Body of pancreas (tissue), 4 donors: ENCODE results near the gene UCN2. TPM values are rescaled to one million over a fixed set of nuclear protein-coding genes. Genes with fewer than 3 reads are reported as not detected.

Source experiments
- ATAC-seq: fragments of 150-250 bp; one replicate; pipeline ENCODE4 v1.9.1; 2016
- DNase-seq, 4 donors: peaks; one replicate each; pipeline ENCODE4 v3.0.0-alpha.2; 2019
- H3K27ac ChIP-seq, 4 donors: fragments of 200-600 bp; sonication (generic); 1 replicate in 3 of 4; 2 replicates in 1 of 4; pipeline versions ENCODE4 v1.5.1 to v1.6.1; 2016 to 2019; ENCODE audit warnings: mild to moderate bottlenecking in 1 of 4, mixed read lengths in 1 of 4, moderate library complexity in 1 of 4
- H3K27me3 ChIP-seq, 2 donors: fragments of 200-600 bp; sonication (generic); one replicate each; pipeline ENCODE4 v1.6.0; 2016; ENCODE audit warnings: mild to moderate bottlenecking in 1 of 2
- H3K36me3 ChIP-seq, 2 donors: fragments of 200-600 bp; sonication (generic); replicated peaks in 1 of 2; 2 replicates each; pipeline ENCODE4 v1.5.1; 2016; ENCODE audit warnings: low read depth in 2 of 2; ENCODE audit not compliant: insufficient read depth in 1 of 2
- H3K4me1 ChIP-seq: fragments of 200-600 bp; sonication (generic); one replicate; pipeline ENCODE4 v1.6.0; 2016
- H3K4me3 ChIP-seq, 2 donors: fragments of 200-600 bp; sonication (generic); 1 replicate in 1 of 2; 2 replicates in 1 of 2; pipeline ENCODE4 v1.5.1; 2016 to 2019
- H3K9me3 ChIP-seq, 3 donors: fragments of 200-600 bp; sonication (generic); 1 replicate in 2 of 3; 2 replicates in 1 of 3; pipeline ENCODE4 v1.5.1; 2016
- POLR2A ChIP-seq, 3 donors: fragments of 450-650 bp; IDR thresholded peaks; one replicate each; pipeline ENCODE4 v1.6.1; 2016; ENCODE audit warnings: antibody characterized with exemption in 3 of 3, mild to moderate bottlenecking in 2 of 3
- WGBS, 2 donors: methylation state at CpG; one replicate each; pipeline ENCODE4 v1.1.5; 2017; 5-methylcytosine and 5-hydroxymethylcytosine counted together
- intact Hi-C: fragments of 100-400 bp; cut with DNase I; formaldehyde crosslinking; loops from one replicate; pipeline ENCODE4 v1.15.1; 2023
- total RNA-seq, 2 donors: library from RNA; depleted of rRNA; stranded (reverse); fragments of >200 nt; gene quantifications; one replicate each; pipeline ENCODE4 v1.1.0, GENCODE V29; 2016
- TF ChIP-seq, protein P1 (sequence below), 7 experiments: fragments of 450-650 bp in 4 of 7; fragments of 200-600 bp in 3 of 7; sonication (generic) in 3 of 7; IDR thresholded peaks; one replicate each; pipeline ENCODE4 v1.5.1; 2016 to 2019; ENCODE audit warnings: antibody characterized with exemption in 7 of 7

Gene UCN2
- total RNA-seq, 2 donors from 2014 or later, result not detected

GRCh38 chr3:48575366-48575765 lies 11.8 kb upstream of the UCN2 start:
- TF ChIP-seq, protein P1, sequence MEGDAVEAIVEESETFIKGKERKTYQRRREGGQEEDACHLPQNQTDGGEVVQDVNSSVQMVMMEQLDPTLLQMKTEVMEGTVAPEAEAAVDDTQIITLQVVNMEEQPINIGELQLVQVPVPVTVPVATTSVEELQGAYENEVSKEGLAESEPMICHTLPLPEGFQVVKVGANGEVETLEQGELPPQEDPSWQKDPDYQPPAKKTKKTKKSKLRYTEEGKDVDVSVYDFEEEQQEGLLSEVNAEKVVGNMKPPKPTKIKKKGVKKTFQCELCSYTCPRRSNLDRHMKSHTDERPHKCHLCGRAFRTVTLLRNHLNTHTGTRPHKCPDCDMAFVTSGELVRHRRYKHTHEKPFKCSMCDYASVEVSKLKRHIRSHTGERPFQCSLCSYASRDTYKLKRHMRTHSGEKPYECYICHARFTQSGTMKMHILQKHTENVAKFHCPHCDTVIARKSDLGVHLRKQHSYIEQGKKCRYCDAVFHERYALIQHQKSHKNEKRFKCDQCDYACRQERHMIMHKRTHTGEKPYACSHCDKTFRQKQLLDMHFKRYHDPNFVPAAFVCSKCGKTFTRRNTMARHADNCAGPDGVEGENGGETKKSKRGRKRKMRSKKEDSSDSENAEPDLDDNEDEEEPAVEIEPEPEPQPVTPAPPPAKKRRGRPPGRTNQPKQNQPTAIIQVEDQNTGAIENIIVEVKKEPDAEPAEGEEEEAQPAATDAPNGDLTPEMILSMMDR (IDR thresholded peaks at IDR 0.05), result no peak
- no peak for TF ChIP-seq POLR2A (IDR thresholded peaks at IDR 0.05)
- H3K36me3 ChIP-seq, result no peaks in the 10 kb centered on the region
- H3K4me3 ChIP-seq, result no peak overlapping the region
- DNase-seq (no peak), ATAC-seq (no peak)
- intact Hi-C loops, result no loop called here
- no peak overlapping the region for H3K27ac ChIP-seq
- H3K27me3 ChIP-seq, result no peaks in the 10 kb centered on the region
- H3K4me1 ChIP-seq, result no peaks in the 10 kb centered on the region
- 63 to 77% methylated on average over 3 to 17 of the region's 17 CpGs for WGBS, 2 donors
- no peaks in the 10 kb centered on the region for H3K9me3 ChIP-seq

DNA sequence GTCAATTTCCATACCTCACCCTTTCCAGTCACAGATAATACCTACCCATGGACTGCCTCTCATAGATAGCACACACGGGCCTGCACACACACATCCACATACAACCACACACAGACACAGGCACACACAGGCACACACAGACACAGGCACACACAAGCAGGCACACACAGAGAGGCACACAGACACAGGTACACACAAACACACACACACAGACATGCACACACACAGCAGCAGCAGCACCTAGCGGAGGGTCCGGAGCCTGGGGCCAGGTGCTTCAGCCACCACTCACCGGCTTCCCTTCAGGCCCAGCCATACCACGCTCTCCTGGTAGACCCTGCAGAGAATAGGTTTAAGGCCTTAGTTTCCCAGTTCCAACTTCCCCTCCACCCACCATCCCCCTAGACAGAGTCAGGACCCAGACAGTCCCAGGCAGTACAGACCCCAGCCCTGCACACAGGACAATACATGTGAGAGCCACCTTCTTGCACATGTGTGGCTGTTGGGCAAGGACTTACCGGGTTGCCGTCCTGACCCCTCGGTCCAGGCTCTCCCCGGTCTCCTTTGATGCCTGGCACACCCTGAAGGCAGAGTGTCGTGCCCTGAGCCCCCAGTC lies 10.5 kb upstream of the UCN2 start:
- Histone ChIP-seq H3K4me1 (no peaks in the 10 kb centered on the region), H3K27ac (no peak overlapping the region), H3K9me3 (no peaks in the 10 kb centered on the region), H3K36me3 (no peaks in the 10 kb centered on the region), H3K4me3 (no peak overlapping the region), H3K27me3 (no peaks in the 10 kb centered on the region)
- intact Hi-C loops, result no loop called here
- TF ChIP-seq, protein P1 (IDR thresholded peaks at IDR 0.05), result no peak
- no peak for TF ChIP-seq POLR2A (IDR thresholded peaks at IDR 0.05)
- no peak for ATAC-seq
- 88 to 90% methylated on average over 9 to 10 of the region's 10 CpGs for WGBS, 2 donors
- no peak for DNase-seq

DNA sequence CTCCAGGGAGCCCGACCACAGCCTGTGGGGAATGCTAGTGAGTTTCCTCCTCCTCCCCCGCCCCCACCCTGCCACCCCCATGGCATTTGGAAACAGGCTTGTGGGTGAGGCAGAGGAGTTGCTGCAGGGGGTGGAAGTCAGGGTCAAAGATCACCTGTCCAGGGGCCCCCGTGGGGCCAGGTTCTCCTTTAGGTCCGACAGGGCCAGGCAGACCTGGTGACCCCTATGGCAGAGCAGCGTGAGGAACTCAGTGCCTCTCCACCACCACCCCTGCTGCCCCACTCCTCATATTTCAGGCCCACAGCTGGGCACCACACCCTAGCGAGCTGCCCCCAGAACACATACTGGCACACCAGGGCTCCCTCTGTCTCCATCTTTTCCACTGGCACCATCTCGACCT lies 8.9 kb upstream of the UCN2 start:
- DNase-seq, result no peak
- Histone ChIP-seq H3K4me1 (no peaks in the 10 kb centered on the region), H3K27ac (no peak overlapping the region), H3K27me3 (no peaks in the 10 kb centered on the region), H3K9me3 (no peaks in the 10 kb centered on the region), H3K36me3 (no peaks in the 10 kb centered on the region), H3K4me3 (no peak overlapping the region)
- intact Hi-C loops, result no loop called here
- TF ChIP-seq, protein P1 (IDR thresholded peaks at IDR 0.05), result no peak
- TF ChIP-seq POLR2A (IDR thresholded peaks at IDR 0.05), result no peak
- ATAC-seq, result no peak
- 83 to 88% methylated on average over 5 to 7 of the region's 7 CpGs for WGBS, 2 donors

- DNase-seq, result no peak
- Histone ChIP-seq H3K9me3 (no peaks in the 10 kb centered on the region), H3K4me3 (no peak overlapping the region), H3K27ac (no peak overlapping the region), H3K4me1 (no peaks in the 10 kb centered on the region), H3K36me3 (no peaks in the 10 kb centered on the region), H3K27me3 (no peaks in the 10 kb centered on the region)
- ATAC-seq, result no peak
- no peak for TF ChIP-seq POLR2A (IDR thresholded peaks at IDR 0.05)
- TF ChIP-seq, protein P1 (IDR thresholded peaks at IDR 0.05), result no peak
- 72 to 74% methylated on average over 11 to 12 of the region's 12 CpGs for WGBS, 2 donors
- intact Hi-C loops, result no loop called here
These were observed 8.4 kb upstream of the UCN2 start for GRCh38 chr3:48571938-48572337.

GRCh38 chr3:48569808-48570450 lies 6.3 kb upstream of the UCN2 start:
- TF ChIP-seq, protein P1 (IDR thresholded peaks at IDR 0.05), result no peak
- no peak for TF ChIP-seq POLR2A (IDR thresholded peaks at IDR 0.05)
- H3K36me3 ChIP-seq, result no peaks in the 10 kb centered on the region
- no peak overlapping the region for H3K27ac ChIP-seq
- intact Hi-C loops, result no loop called here
- no peaks in the 10 kb centered on the region for H3K27me3 ChIP-seq
- no peak overlapping the region for H3K4me3 ChIP-seq
- no peaks in the 10 kb centered on the region for H3K9me3 ChIP-seq
- ATAC-seq (no peak), DNase-seq (no peak)
- 84 to 85% methylated on average over 16 to 17 of the region's 18 CpGs for WGBS, 2 donors
- H3K4me1 ChIP-seq, result no peaks in the 10 kb centered on the region
